Astrocyte (in vitro differentiated cells and primary cell): ENCODE results near the gene PLD2. TPM values are rescaled to one million over a fixed set of nuclear protein-coding genes. Genes with fewer than 3 reads are reported as not detected.
A peak's percentile ranks its signal among the peaks of the same experiment; 100 is the strongest.

Source experiments
- DNase-seq: peaks from one replicate; pipeline ENCODE4 v3.0.0-alpha.2; 2010; ENCODE audit warnings: low read depth
- FAIRE-seq: peaks from 2 replicates; lab custom pipeline; 2011; peaks lifted over from hg19 to GRCh38; lab: Jason Lieb, UNC
- H2AFZ ChIP-seq: 2 replicates; pipeline ENCODE4 v1.6.0; 2012; ENCODE audit warnings: low read depth, low read length, inconsistent platforms
- H3K27ac ChIP-seq: 2 replicates; pipeline ENCODE4 v1.5.1; 2011; ENCODE audit warnings: low read depth, low read length, inconsistent platforms
- H3K27me3 ChIP-seq: 2 replicates; pipeline ENCODE4 v1.6.0; 2011; ENCODE audit warnings: low read length, inconsistent platforms; ENCODE audit not compliant: insufficient read depth
- H3K36me3 ChIP-seq: 2 replicates; pipeline ENCODE4 v1.5.1; 2011; ENCODE audit warnings: low read length, inconsistent platforms; ENCODE audit not compliant: insufficient read depth
- H3K4me1 ChIP-seq: 2 replicates; pipeline ENCODE4 v1.5.1; 2011; ENCODE audit warnings: low read length, inconsistent platforms; ENCODE audit not compliant: insufficient read depth
- H3K4me2 ChIP-seq: 2 replicates; pipeline ENCODE4 v1.6.0; 2012; ENCODE audit warnings: low read length, inconsistent platforms
- H3K4me3 ChIP-seq: 2 replicates; pipeline ENCODE4 v1.5.1; 2011; ENCODE audit warnings: low read depth, mild to moderate bottlenecking, low read length, inconsistent platforms; ENCODE audit not compliant: insufficient read depth
- H3K79me2 ChIP-seq: 2 replicates; pipeline ENCODE4 v1.6.0; 2012; ENCODE audit warnings: mild to moderate bottlenecking, low read length, inconsistent platforms; ENCODE audit not compliant: insufficient read depth
- H3K9ac ChIP-seq: 2 replicates; pipeline ENCODE4 v1.6.0; 2012; ENCODE audit warnings: mild to moderate bottlenecking, low read length, inconsistent platforms
- H3K9me3 ChIP-seq: 2 replicates; pipeline ENCODE4 v1.5.1; 2012; ENCODE audit warnings: low read depth, mild to moderate bottlenecking, low read length, inconsistent platforms; ENCODE audit not compliant: insufficient read depth
- H4K20me1 ChIP-seq: 2 replicates; pipeline ENCODE4 v1.6.0; 2012; ENCODE audit warnings: low read length, inconsistent platforms; ENCODE audit not compliant: insufficient read depth
- H3K27ac Mint-ChIP-seq: one replicate; pipeline ENCODE4 v1.8.0; 2021; ENCODE audit warnings: mild to moderate bottlenecking, mixed read lengths; ENCODE audit not compliant: unreplicated experiment
- H3K27me3 Mint-ChIP-seq: one replicate; pipeline ENCODE4 v1.8.0; 2021; ENCODE audit warnings: low read depth, mixed read lengths; ENCODE audit not compliant: unreplicated experiment
- H3K36me3 Mint-ChIP-seq: one replicate; pipeline ENCODE4 v1.8.0; 2021; ENCODE audit warnings: low read depth, mixed read lengths; ENCODE audit not compliant: unreplicated experiment
- H3K4me1 Mint-ChIP-seq: one replicate; pipeline ENCODE4 v1.8.0; 2021; ENCODE audit warnings: low read depth, mixed read lengths; ENCODE audit not compliant: unreplicated experiment
- H3K4me3 Mint-ChIP-seq: one replicate; pipeline ENCODE4 v1.8.0; 2021; ENCODE audit warnings: mild to moderate bottlenecking, moderate library complexity, mixed read lengths; ENCODE audit not compliant: unreplicated experiment
- H3K9me3 Mint-ChIP-seq: one replicate; pipeline ENCODE4 v1.8.0; 2021; ENCODE audit warnings: mild to moderate bottlenecking, mixed read lengths; ENCODE audit not compliant: unreplicated experiment
- CTCF ChIP-seq: IDR thresholded peaks from 2 replicates; pipeline ENCODE4 v1.5.1; 2011; ENCODE audit warnings: low read depth, mild to moderate bottlenecking, inconsistent platforms, low read length, moderate library complexity; ENCODE audit not compliant: insufficient read depth
- EZH2 ChIP-seq: IDR thresholded peaks from 2 replicates; pipeline ENCODE4 v1.6.1; 2012; ENCODE audit warnings: mild to moderate bottlenecking, low read length, inconsistent platforms; ENCODE audit not compliant: insufficient read depth
- total RNA-seq: library from RNA; stranded (reverse); gene quantifications from 2 replicates; pipeline ENCODE4 v1.2.1, GENCODE V29; 2021

PLD2 gene
- total RNA-seq, 1 donor from 2014 or later, result 29.3 TPM

GRCh38 chr17:4782652-4783051 is 24.3 kb upstream of the PLD2 start:
- Mint-ChIP-seq H3K4me1 (no peaks in the 10 kb centered on the region), H3K9me3 (no peaks in the 10 kb centered on the region), H3K27ac (no peak overlapping the region), H3K4me3 (no peak overlapping the region), H3K36me3 (no peaks in the 10 kb centered on the region), H3K27me3 (peaks cover 38% of the 10 kb centered on the region)
- no peaks in the 10 kb centered on the region for H3K79me2 ChIP-seq
- no peaks in the 10 kb centered on the region for H4K20me1 ChIP-seq
- H3K9me3 ChIP-seq, result no peaks in the 10 kb centered on the region
- peak overlapping the region; percentile 52 for H2AFZ ChIP-seq
- DNase-seq, result no peak
- FAIRE-seq, result no peak
- H3K4me2 ChIP-seq, result no peak overlapping the region
- no peak overlapping the region for H3K4me3 ChIP-seq
- H3K4me1 ChIP-seq, result peaks cover 13% of the 10 kb centered on the region
- TF ChIP-seq EZH2 (no peak), CTCF (no peak)
- peaks cover 47% of the 10 kb centered on the region for H3K27me3 ChIP-seq
- no peak overlapping the region for H3K9ac ChIP-seq
- no peak overlapping the region for H3K27ac ChIP-seq
- no peaks in the 10 kb centered on the region for H3K36me3 ChIP-seq

DNA sequence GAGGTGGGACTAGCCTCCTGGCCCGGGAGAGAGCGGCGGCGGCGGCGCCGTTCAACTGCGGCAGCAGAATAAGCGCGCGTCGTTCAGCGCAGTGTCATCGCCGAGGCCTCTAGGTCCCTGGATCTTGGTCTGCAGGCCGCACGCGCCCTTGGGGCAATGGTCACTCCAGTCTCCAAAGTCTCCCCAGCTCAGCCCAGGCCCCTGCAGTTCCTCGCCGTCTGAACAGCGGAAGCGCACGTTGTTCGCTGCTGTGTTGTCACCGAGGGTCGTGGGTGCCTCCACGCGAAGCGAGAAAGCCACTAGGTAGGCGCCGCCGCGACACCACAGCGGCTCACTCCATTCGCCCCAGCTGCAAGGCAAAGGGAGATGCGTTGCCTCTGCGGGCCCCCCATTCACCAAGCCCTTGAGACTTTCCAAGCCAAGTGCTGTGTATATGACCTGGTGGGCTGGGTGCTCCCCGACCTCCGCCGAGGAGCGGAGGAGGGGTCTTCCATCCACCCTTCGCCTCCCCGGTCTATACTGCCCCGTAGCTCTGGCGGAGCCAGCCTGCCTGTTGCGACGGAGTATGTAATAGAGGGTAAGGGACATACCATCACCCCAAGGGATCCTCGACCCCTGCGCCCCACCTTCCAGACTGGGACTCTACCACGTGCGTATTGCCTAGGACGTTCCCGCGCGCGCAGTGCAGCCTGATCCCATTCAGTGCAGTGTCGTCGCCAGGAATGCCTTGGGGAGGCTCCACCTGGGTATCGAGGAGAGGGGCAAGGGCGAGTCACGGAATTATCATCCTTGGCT is 21.4 kb upstream of the PLD2 start:
- no peak overlapping the region for H3K27ac Mint-ChIP-seq
- Histone ChIP-seq H4K20me1 (no peaks in the 10 kb centered on the region), H3K79me2 (no peaks in the 10 kb centered on the region), H3K4me2 (peak overlapping the region; percentile 64), H3K9ac (no peak overlapping the region), H3K4me1 (peaks cover 20% of the 10 kb centered on the region), H3K36me3 (no peaks in the 10 kb centered on the region), H2AFZ (peak overlapping the region; percentile 52), H3K27ac (no peak overlapping the region), H3K4me3 (no peak overlapping the region), H3K9me3 (no peaks in the 10 kb centered on the region), H3K27me3 (peaks cover 40% of the 10 kb centered on the region)
- no peaks in the 10 kb centered on the region for H3K4me1 Mint-ChIP-seq
- DNase-seq (no peak), FAIRE-seq (no peak)
- H3K27me3 Mint-ChIP-seq, result peaks cover 16% of the 10 kb centered on the region
- no peak overlapping the region for H3K4me3 Mint-ChIP-seq
- no peaks in the 10 kb centered on the region for H3K9me3 Mint-ChIP-seq
- no peaks in the 10 kb centered on the region for H3K36me3 Mint-ChIP-seq
- peak; percentile 94 for TF ChIP-seq EZH2
- no peak for TF ChIP-seq CTCF

DNA sequence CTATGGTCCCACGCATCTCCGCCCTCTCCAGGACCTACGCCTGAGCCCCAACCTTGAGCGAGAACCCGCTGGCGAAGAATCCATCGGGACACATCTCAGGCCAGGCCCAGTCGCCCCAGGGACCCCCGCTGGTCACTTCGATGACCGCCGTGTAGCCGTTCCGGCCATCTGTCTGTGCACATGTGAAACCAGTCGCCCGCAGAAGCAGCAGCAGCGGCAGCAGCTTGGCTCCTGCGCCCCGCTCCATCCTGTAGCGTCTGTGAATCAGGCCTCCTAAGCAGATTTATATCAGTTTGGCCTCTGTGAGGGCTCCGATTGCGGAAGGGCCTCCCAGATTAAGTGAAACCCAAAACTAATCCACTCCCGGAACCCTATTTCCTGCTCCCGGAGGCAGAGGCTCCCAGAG is 20.8 kb upstream of the PLD2 start, which contains the start of gene VMO1:
Gene VMO1, minus strand, starts transcription at position 259 of the 406 bp plus-strand sequence. Its CDS starts 12 bp downstream, at position 247.
- H2AFZ ChIP-seq, result peak within 1 kb of the TSS; percentile 52

More for the DNA sequence above, 20.8 kb upstream of the PLD2 start, which contains the start of gene VMO1:
- H3K4me2 ChIP-seq, result peak within 1 kb of the TSS; percentile 68
- no peaks in the 10 kb centered on the region for H3K36me3 ChIP-seq
- H3K9me3 ChIP-seq, result no peaks in the 10 kb centered on the region
- no peak within 1 kb of the TSS for H3K4me3 Mint-ChIP-seq
- no peaks in the 10 kb centered on the region for H3K4me1 Mint-ChIP-seq
- H4K20me1 ChIP-seq, result no peaks in the 10 kb centered on the region
- H3K27ac ChIP-seq, result no peak within 1 kb of the TSS
- no peak within 1 kb of the TSS for H3K27ac Mint-ChIP-seq
- peaks cover 13% of the 10 kb centered on the region for H3K27me3 Mint-ChIP-seq
- H3K79me2 ChIP-seq, result no peaks in the 10 kb centered on the region
- no peak within 1 kb of the TSS for H3K4me3 ChIP-seq
- H3K9me3 Mint-ChIP-seq, result no peaks in the 10 kb centered on the region
- no peaks in the 10 kb centered on the region for H3K36me3 Mint-ChIP-seq
- DNase-seq (no peak), FAIRE-seq (no peak)
- peaks cover 23% of the 10 kb centered on the region for H3K4me1 ChIP-seq
- H3K9ac ChIP-seq, result no peak within 1 kb of the TSS
- peaks cover 40% of the 10 kb centered on the region for H3K27me3 ChIP-seq
- peak; percentile 50 for TF ChIP-seq EZH2
- TF ChIP-seq CTCF, result no peak
